DND-41 (cell line): Measurements from ENCODE around the gene PLEKHO2.

ENCODE experiments used
- CTCF ChIP-seq: IDR thresholded peaks from 2 replicates; pipeline ENCODE4 v1.5.1; 2012; ENCODE audit warnings: borderline replicate concordance, low read length, moderate library complexity, mild to moderate bottlenecking; ENCODE audit not compliant: poor library complexity, severe bottlenecking; ENCODE audit errors: extremely low read depth
- EZH2 ChIP-seq: IDR thresholded peaks from 3 replicates; pipeline ENCODE4 v1.6.1; 2012; ENCODE audit warnings: borderline replicate concordance, low read depth, mild to moderate bottlenecking, moderate library complexity, low read length, inconsistent platforms; ENCODE audit not compliant: severe bottlenecking

- TF ChIP-seq CTCF (peak; percentile 52), EZH2 (no peak)
Observed at GRCh38 chr15:64841344-64842095, at the start of gene PLEKHO2.
